Measurements from ENCODE around the gene SHISA4. TPM values are rescaled to one million over a fixed set of nuclear protein-coding genes. Genes with fewer than 3 reads are reported as not detected.

SHISA4 gene
- total RNA-seq, 6 donors from 2014 or later = 4.6 to 20.9 (median 11.8) TPM

GRCh38 chr1:201861448-201861847 is 27.2 kb upstream of the SHISA4 start:
- ATAC-seq (ENCODE audit: low FRiP score in 2 of 2) (no peak), DNase-seq (no peak)
- no peaks in the 10 kb centered on the region for H3K9me3 ChIP-seq
- TF ChIP-seq POLR2AphosphoS5 (IDR thresholded peaks at IDR 0.05) (no peak), CTCF (IDR thresholded peaks at IDR 0.05) (no peak), POLR2A (IDR thresholded peaks at IDR 0.05) (no peak), EP300 (IDR thresholded peaks at IDR 0.05) (no peak)
- peaks cover 0 to 2% (median 0%) of the 10 kb centered on the region in 4 donors for H3K4me1 ChIP-seq
- peaks cover 14 to 83% (median 35%) of the 10 kb centered on the region in 4 donors for H3K36me3 ChIP-seq
- WGBS, 2 donors = 83 to 84% methylated on average over 7 of the region's 7 CpGs
- H3K27ac ChIP-seq = no peak overlapping the region
- no peak overlapping the region for H3K4me3 ChIP-seq
- no peaks in the 10 kb centered on the region for H3K27me3 ChIP-seq

GRCh38 chr1:201870397-201870796 is 18.3 kb upstream of the SHISA4 start:
- WGBS, 2 donors = 96 to 99% methylated on average over 10 of the region's 10 CpGs
- no peaks in the 10 kb centered on the region for H3K27me3 ChIP-seq
- peaks cover 33 to 90% (median 75%) of the 10 kb centered on the region in 4 donors for H3K36me3 ChIP-seq
- no peak for TF ChIP-seq CTCF (IDR thresholded peaks at IDR 0.05)
- no peak for TF ChIP-seq POLR2A (IDR thresholded peaks at IDR 0.05)
- no peak for TF ChIP-seq EP300 (IDR thresholded peaks at IDR 0.05)
- no peak for TF ChIP-seq POLR2AphosphoS5 (IDR thresholded peaks at IDR 0.05)
- no peak overlapping the region for H3K27ac ChIP-seq
- DNase-seq (no peak), ATAC-seq (ENCODE audit: low FRiP score in 2 of 2) (no peak)
- H3K9me3 ChIP-seq = no peaks in the 10 kb centered on the region
- H3K4me3 ChIP-seq = no peak overlapping the region
- H3K4me1 ChIP-seq = no peaks in the 10 kb centered on the region

- Histone ChIP-seq H3K4me1 (no peaks in the 10 kb centered on the region), H3K27ac (no peak overlapping the region), H3K27me3 (no peaks in the 10 kb centered on the region), H3K36me3 (peaks cover 24 to 65% (median 52%) of the 10 kb centered on the region in 4 donors), H3K4me3 (no peak overlapping the region), H3K9me3 (no peaks in the 10 kb centered on the region)
- TF ChIP-seq EP300 (IDR thresholded peaks at IDR 0.05) (no peak), CTCF (IDR thresholded peaks at IDR 0.05) (no peak), POLR2AphosphoS5 (IDR thresholded peaks at IDR 0.05) (no peak), POLR2A (IDR thresholded peaks at IDR 0.05) (no peak)
- ATAC-seq (ENCODE audit: low FRiP score in 2 of 2) (no peak), DNase-seq (no peak)
- 100% methylated on average over 1 of the region's 1 CpG; no CpG with 5 or more reads in 1 of the 2 donors for WGBS, 2 donors
Measured at GRCh38 chr1:201874672-201875071, 14.0 kb upstream of the SHISA4 start.

GRCh38 chr1:201876148-201876818 is 12.4 kb upstream of the SHISA4 start:
- ATAC-seq (ENCODE audit: low FRiP score in 2 of 2) = no peak
- peaks cover 12 to 49% (median 37%) of the 10 kb centered on the region in 4 donors for H3K36me3 ChIP-seq

More at GRCh38 chr1:201876148-201876818, 12.4 kb upstream of the SHISA4 start:
- DNase-seq = no peak
- TF ChIP-seq EP300 (IDR thresholded peaks at IDR 0.05) = no peak
- peak in 2 of 6 experiments; percentile 31 to 35 for TF ChIP-seq CTCF (IDR thresholded peaks at IDR 0.05)
- TF ChIP-seq POLR2A (IDR thresholded peaks at IDR 0.05) = no peak
- TF ChIP-seq POLR2AphosphoS5 (IDR thresholded peaks at IDR 0.05) = no peak
- Histone ChIP-seq H3K4me1 (no peaks in the 10 kb centered on the region), H3K27ac (no peak overlapping the region), H3K9me3 (no peaks in the 10 kb centered on the region), H3K4me3 (no peak overlapping the region), H3K27me3 (no peaks in the 10 kb centered on the region)
- 61 to 66% methylated on average over 8 of the region's 8 CpGs for WGBS, 2 donors

Measured in upper lobe of left lung (tissue), 6 donors.